GM12801 (cell line): Measurements from ENCODE around the gene USP31.

ENCODE experiments used
- CTCF ChIP-seq: IDR thresholded peaks from one replicate; pipeline ENCODE4 v1.5.1; 2011; ENCODE audit warnings: control low read depth; ENCODE audit not compliant: insufficient read length; ENCODE audit errors: extremely low read depth

Gene USP31

GRCh38 chr16:23156946-23157460, 7.8 kb upstream of the USP31 start:
- TF ChIP-seq CTCF = no peak

GRCh38 chr16:23156110-23156509, 6.9 kb upstream of the USP31 start:
- TF ChIP-seq CTCF = no peak

GRCh38 chr16:23155445-23156049, 6.3 kb upstream of the USP31 start:
- no peak for TF ChIP-seq CTCF

- TF ChIP-seq CTCF = no peak
These were observed 3.3 kb upstream of the USP31 start for GRCh38 chr16:23152386-23153178.

GRCh38 chr16:23149993-23150364, 727 bp upstream of the USP31 start:
- TF ChIP-seq CTCF = no peak

- no peak for TF ChIP-seq CTCF
These were observed 562 bp downstream of the USP31 start for GRCh38 chr16:23148513-23149266.

GRCh38 chr16:23148166-23148512, 1.1 kb downstream of the USP31 start:
- TF ChIP-seq CTCF = no peak
